ENCODE measurements around the gene MX1. TPM values are rescaled to one million over a fixed set of nuclear protein-coding genes. Genes with fewer than 3 reads are reported as not detected.

The MX1 gene, protein sequence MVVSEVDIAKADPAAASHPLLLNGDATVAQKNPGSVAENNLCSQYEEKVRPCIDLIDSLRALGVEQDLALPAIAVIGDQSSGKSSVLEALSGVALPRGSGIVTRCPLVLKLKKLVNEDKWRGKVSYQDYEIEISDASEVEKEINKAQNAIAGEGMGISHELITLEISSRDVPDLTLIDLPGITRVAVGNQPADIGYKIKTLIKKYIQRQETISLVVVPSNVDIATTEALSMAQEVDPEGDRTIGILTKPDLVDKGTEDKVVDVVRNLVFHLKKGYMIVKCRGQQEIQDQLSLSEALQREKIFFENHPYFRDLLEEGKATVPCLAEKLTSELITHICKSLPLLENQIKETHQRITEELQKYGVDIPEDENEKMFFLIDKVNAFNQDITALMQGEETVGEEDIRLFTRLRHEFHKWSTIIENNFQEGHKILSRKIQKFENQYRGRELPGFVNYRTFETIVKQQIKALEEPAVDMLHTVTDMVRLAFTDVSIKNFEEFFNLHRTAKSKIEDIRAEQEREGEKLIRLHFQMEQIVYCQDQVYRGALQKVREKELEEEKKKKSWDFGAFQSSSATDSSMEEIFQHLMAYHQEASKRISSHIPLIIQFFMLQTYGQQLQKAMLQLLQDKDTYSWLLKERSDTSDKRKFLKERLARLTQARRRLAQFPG
- total RNA-seq (2022; extraction: Qiagen RNA extraction), result 1.8 to 2.3 TPM (median 1.8 TPM) in 5 replicates

GRCh38 chr21:41425954-41426675, at the start of gene MX1:
MX1 (plus strand) TSS chr21:41426239; CDS start chr21:41432071, 5,832 bp downstream.

DNA sequence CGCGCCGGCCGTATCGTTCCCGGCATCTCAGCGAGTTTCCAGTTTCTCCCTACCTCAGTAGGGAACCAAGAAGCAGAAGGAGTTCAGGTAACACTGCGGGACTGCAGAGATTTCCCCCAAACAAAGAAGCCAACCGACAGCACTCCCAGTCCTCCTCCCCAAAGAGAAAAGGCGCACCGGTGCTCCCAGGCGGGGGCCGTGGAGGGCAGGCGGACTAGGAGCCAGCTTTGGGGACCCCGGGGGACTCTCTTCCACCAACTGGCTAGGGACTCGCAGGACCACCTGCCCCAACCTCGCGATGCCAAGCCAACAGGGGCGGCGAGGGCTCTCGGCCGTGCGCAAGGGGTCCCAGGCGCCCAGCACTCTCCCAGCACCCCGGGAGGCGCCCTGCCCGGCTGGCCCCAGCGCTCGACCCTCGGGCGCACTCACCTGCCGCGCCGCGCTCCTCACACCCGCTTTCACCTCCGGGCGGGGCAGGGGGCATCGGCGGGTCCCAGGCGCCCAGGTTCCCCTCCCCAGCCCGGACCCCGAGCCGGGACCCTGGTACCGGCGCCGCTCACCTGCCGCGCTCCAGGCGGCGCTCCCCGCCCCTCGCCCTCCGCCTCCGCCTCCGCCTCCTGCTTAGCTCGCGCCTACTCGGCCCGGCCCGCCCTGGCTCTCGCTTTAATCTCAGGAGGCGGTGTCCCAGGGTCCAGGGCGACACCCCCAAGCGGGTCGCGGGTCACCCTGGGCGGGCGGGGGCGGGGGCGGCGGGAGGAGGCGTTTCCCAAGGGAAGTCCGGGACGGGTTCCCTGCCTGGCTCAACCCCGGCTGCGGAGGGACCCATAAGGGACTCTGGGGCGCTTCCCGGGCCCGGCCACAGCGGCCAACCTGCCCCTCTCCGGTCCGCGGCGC, 81.7 kb downstream of the MX1 start, which contains the start of gene TMPRSS2:
Gene TMPRSS2, minus strand, starts transcription at position 638 of the 894 bp plus-strand sequence. CDS start 10,025 bp downstream, outside the sequence.

Other genes starting within 250 kb of the MX1 start
- gene FAM3B, start 109.4 kb upstream of the MX1 start, total RNA-seq (2022; extraction: Qiagen RNA extraction), result not detected in 5 replicates
- 0.06 to 0.16 TPM (median 0.08 TPM) in 4 of 5 replicates, not detected in the other for gene MX2, start 64.2 kb upstream of the MX1 start, total RNA-seq (2022; extraction: Qiagen RNA extraction)
- 0.09 to 0.16 TPM (median 0.14 TPM) in 3 of 5 replicates, not detected in the others for gene TMPRSS2, start 81.9 kb downstream of the MX1 start, total RNA-seq (2022; extraction: Qiagen RNA extraction)

Measured in A549 treated with CORT108297 at 1 μM for 4 hours (cell line).